ENCODE results near the gene PXK. TPM values are rescaled to one million over a fixed set of nuclear protein-coding genes. Genes with fewer than 3 reads are reported as not detected.

PXK gene
- total RNA-seq, 3 donors from 2014 or later (not counting 1 experiment from before 2014, with no cell fraction given), result 42.1 to 53.8 (median 48.9) TPM

DNA sequence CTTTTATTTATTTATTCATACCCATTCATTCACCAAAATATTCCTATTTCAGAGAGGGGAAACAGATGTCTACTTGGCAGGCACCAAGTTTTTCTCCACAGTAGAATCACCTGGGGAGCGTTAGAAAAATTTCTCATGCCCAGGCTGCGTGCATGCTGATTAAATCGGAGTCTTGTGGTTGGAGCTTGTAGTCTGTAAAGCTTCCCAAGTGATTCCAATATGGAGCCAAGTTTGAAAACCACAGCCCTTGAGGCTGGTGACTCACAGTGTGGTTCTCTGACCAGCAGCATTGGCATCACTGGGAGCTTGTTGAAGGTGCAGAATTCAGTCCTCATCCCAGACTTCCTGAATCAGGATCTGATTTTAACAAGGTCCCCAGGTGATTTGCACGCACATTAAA, 51.2 kb downstream of the PXK start:
- no peaks in the 10 kb centered on the region for H3K9me3 Mint-ChIP-seq
- H3K27ac ChIP-seq (ENCODE audit: low read length), result no peak overlapping the region

GRCh38 chr3:58384381-58385090, 51.8 kb downstream of the PXK start:
- DNase-seq (no peak), ATAC-seq (no peak)
- no peak overlapping the region for H3K4me3 Mint-ChIP-seq
- no peaks in the 10 kb centered on the region for H3K36me3 Mint-ChIP-seq
- peak overlapping the region in 1 of 2 donors; percentile 33 for H3K27ac Mint-ChIP-seq
- Histone ChIP-seq H3K4me1 (ENCODE audit: control insufficient read depth, insufficient read depth, low read length) (no peaks in the 10 kb centered on the region), H3K27ac (ENCODE audit: low read length) (no peak overlapping the region), H3K36me3 (ENCODE audit: control insufficient read depth, insufficient read depth, low read length) (peaks cover 14% of the 10 kb centered on the region), H3K9me3 (ENCODE audit: control insufficient read depth, insufficient read depth, low read length) (no peaks in the 10 kb centered on the region), H3K27me3 (ENCODE audit: control insufficient read depth, insufficient read depth, low read length) (no peaks in the 10 kb centered on the region), H3K4me3 (ENCODE audit: low read length) (no peak overlapping the region)
- H3K9me3 Mint-ChIP-seq, result no peaks in the 10 kb centered on the region
- H3K4me1 Mint-ChIP-seq, result peaks cover 19 to 21% of the 10 kb centered on the region in 2 donors
- 91% methylated on average over 3 of the region's 3 CpGs for WGBS (ENCODE audit: insufficient coverage)
- intact Hi-C loops (cut with micrococcal nuclease), result no loop called here
- no peaks in the 10 kb centered on the region for H3K27me3 Mint-ChIP-seq (ENCODE audit: low read depth in 2 of 2)
- TF ChIP-seq CTCF (IDR thresholded peaks at IDR 0.05), result no peak

More for the DNA sequence above, 51.2 kb downstream of the PXK start:
- Mint-ChIP-seq H3K27ac (no peak overlapping the region), H3K27me3 (ENCODE audit: low read depth in 2 of 2) (no peaks in the 10 kb centered on the region), H3K36me3 (no peaks in the 10 kb centered on the region), H3K4me3 (no peak overlapping the region), H3K4me1 (peaks cover 23 to 25% of the 10 kb centered on the region in 2 donors)
- ATAC-seq (no peak), DNase-seq (no peak)
- WGBS (ENCODE audit: insufficient coverage), result 90% methylated on average over 4 of the region's 4 CpGs
- Histone ChIP-seq H3K4me3 (ENCODE audit: low read length) (no peak overlapping the region), H3K27me3 (ENCODE audit: control insufficient read depth, insufficient read depth, low read length) (no peaks in the 10 kb centered on the region), H3K4me1 (ENCODE audit: control insufficient read depth, insufficient read depth, low read length) (no peaks in the 10 kb centered on the region), H3K9me3 (ENCODE audit: control insufficient read depth, insufficient read depth, low read length) (no peaks in the 10 kb centered on the region), H3K36me3 (ENCODE audit: control insufficient read depth, insufficient read depth, low read length) (peaks cover 14% of the 10 kb centered on the region)
- TF ChIP-seq CTCF (IDR thresholded peaks at IDR 0.05), result no peak
- intact Hi-C loops (cut with micrococcal nuclease), result no loop called here

DNA sequence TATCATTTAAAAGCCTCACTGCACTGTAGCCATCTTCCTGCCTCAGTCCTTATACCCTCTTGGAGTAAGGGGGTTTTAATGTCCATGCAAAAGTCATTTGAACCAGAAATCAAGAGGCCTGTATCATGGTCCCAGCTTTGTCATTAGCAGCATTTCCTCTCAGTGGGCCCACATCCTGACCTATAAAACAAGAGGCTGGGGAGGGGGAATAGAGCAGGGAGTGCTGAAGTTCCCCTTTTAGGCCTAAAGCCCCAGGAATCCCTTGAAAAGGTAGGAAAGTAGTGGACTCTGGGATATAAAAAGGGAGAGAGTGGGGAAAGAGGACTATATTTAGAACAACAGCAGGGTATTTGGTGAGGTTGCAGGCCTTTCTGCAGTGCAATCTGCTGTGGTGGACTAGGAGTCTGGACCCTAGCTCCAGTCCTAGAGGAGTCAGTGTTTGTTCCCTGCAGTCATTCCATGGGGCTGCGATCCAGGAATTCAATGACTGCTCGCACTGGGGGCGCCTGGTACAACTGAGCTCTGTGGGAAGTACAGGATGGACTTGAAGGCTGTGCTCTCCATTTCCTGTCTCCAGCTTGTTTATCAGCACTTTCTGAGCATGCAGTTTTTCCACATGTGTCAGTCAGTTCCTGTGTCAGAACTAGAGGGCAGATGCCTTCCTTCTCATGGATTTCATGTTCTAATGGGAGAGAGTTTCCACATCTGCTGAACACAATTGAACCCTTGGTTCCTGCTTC, 54.1 kb downstream of the PXK start:
- intact Hi-C loops (cut with micrococcal nuclease), result no loop called here
- no peak for DNase-seq
- H3K4me1 ChIP-seq (ENCODE audit: control insufficient read depth, insufficient read depth, low read length), result no peaks in the 10 kb centered on the region
- Mint-ChIP-seq H3K4me3 (no peak overlapping the region), H3K27me3 (ENCODE audit: low read depth in 2 of 2) (no peaks in the 10 kb centered on the region), H3K27ac (peak overlapping the region; percentile 9 to 14), H3K36me3 (peaks cover 4% of the 10 kb centered on the region), H3K9me3 (no peaks in the 10 kb centered on the region), H3K4me1 (peaks cover 16 to 20% of the 10 kb centered on the region in 2 donors)
- no peak for ATAC-seq
- H3K27me3 ChIP-seq (ENCODE audit: control insufficient read depth, insufficient read depth, low read length), result no peaks in the 10 kb centered on the region
- H3K27ac ChIP-seq (ENCODE audit: low read length), result no peak overlapping the region
- WGBS (ENCODE audit: insufficient coverage), result 88% methylated on average over 3 of the region's 3 CpGs
- TF ChIP-seq CTCF (IDR thresholded peaks at IDR 0.05), result no peak
- peaks cover 25% of the 10 kb centered on the region for H3K36me3 ChIP-seq (ENCODE audit: control insufficient read depth, insufficient read depth, low read length)
- no peaks in the 10 kb centered on the region for H3K9me3 ChIP-seq (ENCODE audit: control insufficient read depth, insufficient read depth, low read length)
- H3K4me3 ChIP-seq (ENCODE audit: low read length), result no peak overlapping the region
